ENCODE measurements around the gene VWDE. TPM values are rescaled to one million over a fixed set of nuclear protein-coding genes. Genes with fewer than 3 reads are reported as not detected.

Gene VWDE
- total RNA-seq, 1 donor from 2014 or later: 0.77 TPM

DNA sequence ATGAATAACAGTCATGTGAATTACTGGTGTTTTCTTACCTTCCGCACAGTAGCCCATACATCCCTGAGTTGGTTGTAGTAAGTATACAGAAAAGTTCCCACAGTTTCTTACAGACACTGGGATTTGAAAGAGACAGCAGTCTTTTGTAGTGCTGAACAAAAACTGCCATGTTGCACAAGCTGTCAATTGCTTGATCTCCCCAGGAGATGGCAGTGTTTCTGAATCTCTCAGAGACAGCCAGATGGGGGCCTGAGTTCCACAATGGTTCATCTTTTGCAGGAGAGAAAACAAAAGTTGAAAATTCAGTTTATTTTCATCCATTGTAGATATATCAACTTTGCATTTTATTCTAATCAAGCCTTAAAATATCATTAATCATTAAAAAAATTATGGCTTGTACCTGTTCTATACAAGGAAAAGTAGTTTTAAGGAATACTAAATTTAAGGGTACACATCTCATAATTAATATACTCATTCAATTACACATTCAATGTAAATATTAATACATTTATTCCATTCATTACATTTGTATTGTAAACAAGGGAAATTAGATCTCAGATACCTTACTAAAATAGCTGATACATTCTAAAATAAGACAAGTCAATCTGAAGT, 14.5 kb downstream of the VWDE start:
- Histone ChIP-seq H3K27me3 (ENCODE audit: insufficient read depth, low read length) (no peaks in the 10 kb centered on the region), H3K4me2 (ENCODE audit: low read length) (no peak overlapping the region), H3K27ac (ENCODE audit: low read depth, low read length) (no peak overlapping the region), H4K20me1 (ENCODE audit: insufficient read depth, low read length) (no peaks in the 10 kb centered on the region), H2AFZ (ENCODE audit: low read depth, low read length) (no peak overlapping the region), H3K36me3 (ENCODE audit: insufficient read depth, low read length) (no peaks in the 10 kb centered on the region), H3K9me3 (ENCODE audit: insufficient read depth, low read depth, low read length) (no peaks in the 10 kb centered on the region), H3K9ac (ENCODE audit: low read length) (no peak overlapping the region), H3K4me3 (ENCODE audit: insufficient read depth, low read depth, low read length) (no peak overlapping the region), H3K4me1 (ENCODE audit: insufficient read depth, low read length) (no peaks in the 10 kb centered on the region), H3K79me2 (ENCODE audit: insufficient read depth, low read length) (no peaks in the 10 kb centered on the region)
- DNase-seq (ENCODE audit: low read depth): peak; percentile 42
- Mint-ChIP-seq H3K4me3 (ENCODE audit: unreplicated experiment) (no peak overlapping the region), H3K4me1 (ENCODE audit: low read depth, unreplicated experiment) (no peaks in the 10 kb centered on the region), H3K9me3 (ENCODE audit: unreplicated experiment) (no peaks in the 10 kb centered on the region), H3K36me3 (ENCODE audit: low read depth, unreplicated experiment) (no peaks in the 10 kb centered on the region), H3K27me3 (ENCODE audit: low read depth, unreplicated experiment) (no peaks in the 10 kb centered on the region), H3K27ac (ENCODE audit: unreplicated experiment) (no peak overlapping the region)
- TF ChIP-seq, protein P1, sequence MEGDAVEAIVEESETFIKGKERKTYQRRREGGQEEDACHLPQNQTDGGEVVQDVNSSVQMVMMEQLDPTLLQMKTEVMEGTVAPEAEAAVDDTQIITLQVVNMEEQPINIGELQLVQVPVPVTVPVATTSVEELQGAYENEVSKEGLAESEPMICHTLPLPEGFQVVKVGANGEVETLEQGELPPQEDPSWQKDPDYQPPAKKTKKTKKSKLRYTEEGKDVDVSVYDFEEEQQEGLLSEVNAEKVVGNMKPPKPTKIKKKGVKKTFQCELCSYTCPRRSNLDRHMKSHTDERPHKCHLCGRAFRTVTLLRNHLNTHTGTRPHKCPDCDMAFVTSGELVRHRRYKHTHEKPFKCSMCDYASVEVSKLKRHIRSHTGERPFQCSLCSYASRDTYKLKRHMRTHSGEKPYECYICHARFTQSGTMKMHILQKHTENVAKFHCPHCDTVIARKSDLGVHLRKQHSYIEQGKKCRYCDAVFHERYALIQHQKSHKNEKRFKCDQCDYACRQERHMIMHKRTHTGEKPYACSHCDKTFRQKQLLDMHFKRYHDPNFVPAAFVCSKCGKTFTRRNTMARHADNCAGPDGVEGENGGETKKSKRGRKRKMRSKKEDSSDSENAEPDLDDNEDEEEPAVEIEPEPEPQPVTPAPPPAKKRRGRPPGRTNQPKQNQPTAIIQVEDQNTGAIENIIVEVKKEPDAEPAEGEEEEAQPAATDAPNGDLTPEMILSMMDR (IDR thresholded peaks at IDR 0.05; ENCODE audit: insufficient read depth, low read depth, low read length): peak; percentile 94
- no peak for TF ChIP-seq EZH2 (IDR thresholded peaks at IDR 0.05; ENCODE audit: insufficient read depth, low read length)
- peak; percentile 81 for FAIRE-seq

DNA sequence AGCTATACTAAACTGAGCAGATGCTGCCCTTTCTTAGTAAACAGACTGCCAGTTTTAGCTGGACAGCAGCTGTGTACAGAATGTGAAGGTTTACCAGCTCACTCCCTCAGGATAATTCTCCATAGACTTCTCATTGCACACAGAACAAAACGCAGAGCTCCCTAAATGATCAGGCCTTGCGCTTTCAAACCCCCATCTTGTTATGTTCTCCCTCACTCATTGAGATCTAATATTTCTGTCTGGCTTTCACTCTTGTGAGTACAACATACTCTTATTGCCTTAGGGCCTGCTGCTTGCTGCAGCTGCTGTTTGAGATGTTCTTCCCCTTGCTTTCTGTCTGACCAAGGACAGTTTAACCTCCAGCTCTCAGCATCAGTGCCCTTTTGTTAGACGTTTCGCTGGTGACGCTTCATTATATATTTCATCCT, 17.3 kb downstream of the VWDE start:
- no peaks in the 10 kb centered on the region for H3K4me1 Mint-ChIP-seq (ENCODE audit: low read depth, unreplicated experiment)
- Histone ChIP-seq H3K9ac (ENCODE audit: low read length) (no peak overlapping the region), H3K79me2 (ENCODE audit: insufficient read depth, low read length) (no peaks in the 10 kb centered on the region), H2AFZ (ENCODE audit: low read depth, low read length) (no peak overlapping the region), H3K27ac (ENCODE audit: low read depth, low read length) (no peak overlapping the region), H3K4me2 (ENCODE audit: low read length) (no peak overlapping the region), H3K27me3 (ENCODE audit: insufficient read depth, low read length) (no peaks in the 10 kb centered on the region), H3K4me1 (ENCODE audit: insufficient read depth, low read length) (no peaks in the 10 kb centered on the region), H3K4me3 (ENCODE audit: insufficient read depth, low read depth, low read length) (no peak overlapping the region), H3K36me3 (ENCODE audit: insufficient read depth, low read length) (no peaks in the 10 kb centered on the region), H3K9me3 (ENCODE audit: insufficient read depth, low read depth, low read length) (no peaks in the 10 kb centered on the region), H4K20me1 (ENCODE audit: insufficient read depth, low read length) (no peaks in the 10 kb centered on the region)
- H3K27me3 Mint-ChIP-seq (ENCODE audit: low read depth, unreplicated experiment): no peaks in the 10 kb centered on the region
- no peaks in the 10 kb centered on the region for H3K36me3 Mint-ChIP-seq (ENCODE audit: low read depth, unreplicated experiment)
- H3K4me3 Mint-ChIP-seq (ENCODE audit: unreplicated experiment): no peak overlapping the region
- no peak for FAIRE-seq
- H3K27ac Mint-ChIP-seq (ENCODE audit: unreplicated experiment): no peak overlapping the region
- no peaks in the 10 kb centered on the region for H3K9me3 Mint-ChIP-seq (ENCODE audit: unreplicated experiment)
- no peak for DNase-seq (ENCODE audit: low read depth)
- TF ChIP-seq, protein P1 (IDR thresholded peaks at IDR 0.05; ENCODE audit: insufficient read depth, low read depth, low read length): no peak
- TF ChIP-seq EZH2 (IDR thresholded peaks at IDR 0.05; ENCODE audit: insufficient read depth, low read length): no peak

DNA sequence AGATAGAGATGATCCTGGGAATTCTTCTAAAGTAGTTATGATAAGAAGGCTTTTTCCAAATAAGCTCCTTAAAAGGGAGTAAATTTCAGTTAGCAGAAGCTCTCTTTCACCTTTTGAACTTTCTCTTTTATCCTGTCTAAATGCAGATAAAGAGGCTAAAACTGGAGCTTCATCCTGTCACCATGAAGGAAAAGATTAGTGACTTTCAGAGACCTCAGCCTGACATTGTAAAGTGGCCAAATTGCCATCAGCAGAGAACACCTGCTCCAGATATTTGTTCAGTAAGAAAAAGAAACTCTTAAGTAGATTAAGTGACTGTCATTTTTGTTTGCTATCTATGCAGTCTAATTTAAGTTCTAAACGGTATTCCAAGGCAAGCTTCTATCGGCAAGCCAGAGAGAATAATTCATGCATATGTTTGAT, 18.3 kb downstream of the VWDE start:
- Mint-ChIP-seq H3K36me3 (ENCODE audit: low read depth, unreplicated experiment) (no peaks in the 10 kb centered on the region), H3K9me3 (ENCODE audit: unreplicated experiment) (no peaks in the 10 kb centered on the region), H3K27me3 (ENCODE audit: low read depth, unreplicated experiment) (no peaks in the 10 kb centered on the region), H3K4me3 (ENCODE audit: unreplicated experiment) (no peak overlapping the region), H3K4me1 (ENCODE audit: low read depth, unreplicated experiment) (no peaks in the 10 kb centered on the region), H3K27ac (ENCODE audit: unreplicated experiment) (no peak overlapping the region)
- TF ChIP-seq, protein P1 (IDR thresholded peaks at IDR 0.05; ENCODE audit: insufficient read depth, low read depth, low read length): no peak
- TF ChIP-seq EZH2 (IDR thresholded peaks at IDR 0.05; ENCODE audit: insufficient read depth, low read length): no peak
- H3K4me2 ChIP-seq (ENCODE audit: low read length): no peak overlapping the region
- no peaks in the 10 kb centered on the region for H3K27me3 ChIP-seq (ENCODE audit: insufficient read depth, low read length)
- FAIRE-seq (no peak), DNase-seq (ENCODE audit: low read depth) (no peak)
- no peak overlapping the region for H3K27ac ChIP-seq (ENCODE audit: low read depth, low read length)
- H3K36me3 ChIP-seq (ENCODE audit: insufficient read depth, low read length): no peaks in the 10 kb centered on the region
- no peaks in the 10 kb centered on the region for H4K20me1 ChIP-seq (ENCODE audit: insufficient read depth, low read length)
- no peak overlapping the region for H2AFZ ChIP-seq (ENCODE audit: low read depth, low read length)
- H3K4me1 ChIP-seq (ENCODE audit: insufficient read depth, low read length): no peaks in the 10 kb centered on the region
- no peak overlapping the region for H3K9ac ChIP-seq (ENCODE audit: low read length)
- no peak overlapping the region for H3K4me3 ChIP-seq (ENCODE audit: insufficient read depth, low read depth, low read length)
- H3K9me3 ChIP-seq (ENCODE audit: insufficient read depth, low read depth, low read length): no peaks in the 10 kb centered on the region
- H3K79me2 ChIP-seq (ENCODE audit: insufficient read depth, low read length): no peaks in the 10 kb centered on the region

Measured in astrocyte (in vitro differentiated cells and primary cell).